ELR (cell line): ENCODE data around the gene LRRC27.
"Not testable (repeated sequence)": the region's sequence is repeated elsewhere in the genome, so short reads cannot be mapped to it uniquely, and the experiment has no call there.

Experiments
- DNase-seq: peaks from one replicate; pipeline ENCODE4 v3.0.0-alpha.2; 2015; ENCODE audit warnings: low read depth

LRRC27 gene

DNA sequence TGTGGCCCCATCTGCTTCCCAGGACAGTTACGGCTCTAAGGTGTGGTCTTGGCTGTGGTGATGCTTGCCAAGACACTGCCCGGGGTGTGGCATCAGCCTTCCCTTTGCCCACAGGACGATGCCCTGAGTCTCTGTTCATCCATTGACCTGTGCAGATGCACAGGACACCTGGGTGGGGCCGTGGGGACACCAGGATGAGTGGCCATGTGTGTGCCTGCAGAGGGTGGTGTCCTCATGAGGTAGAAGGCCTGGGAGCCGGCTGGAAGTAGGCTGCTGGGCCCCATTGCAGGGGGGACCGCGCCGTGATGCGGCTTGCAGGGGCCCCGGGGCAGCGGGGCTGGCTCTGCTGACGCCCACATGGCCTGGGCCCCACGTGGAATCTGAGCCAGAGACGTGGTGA lies 42.6 kb downstream of the LRRC27 start:
- no peak for DNase-seq

- no peak for DNase-seq
These were observed 43.3 kb downstream of the LRRC27 start for GRCh38 chr10:132375116-132375794.

- DNase-seq, result no peak
These were observed 43.9 kb downstream of the LRRC27 start for GRCh38 chr10:132375795-132376297.

GRCh38 chr10:132376394-132376851 lies 44.4 kb downstream of the LRRC27 start:
- DNase-seq, result no peak

- no peak for DNase-seq
These were observed 45.3 kb downstream of the LRRC27 start for GRCh38 chr10:132377326-132377725.

GRCh38 chr10:132379026-132379425 lies 47.0 kb downstream of the LRRC27 start:
- not testable (repeated sequence) for DNase-seq

DNA sequence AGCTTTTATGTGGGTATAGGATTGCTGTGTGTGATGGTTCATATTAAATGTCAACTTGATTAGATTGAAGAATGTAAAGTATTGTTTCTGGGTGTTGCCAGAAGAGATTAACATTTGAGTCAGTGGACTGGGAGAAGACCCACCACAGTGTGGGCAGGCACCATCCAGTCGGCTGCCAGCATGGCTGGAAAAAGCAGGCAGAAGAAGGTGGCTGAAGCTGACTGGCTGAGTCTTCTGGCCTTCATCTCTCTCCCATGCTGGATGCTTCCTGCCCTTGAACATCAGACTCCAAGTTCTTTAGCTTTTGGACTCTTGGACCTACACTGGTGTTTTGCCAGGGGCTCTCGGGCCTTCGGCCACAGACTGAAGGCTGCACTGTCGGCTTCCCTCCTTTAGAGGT lies 49.0 kb downstream of the LRRC27 start:
- not testable (repeated sequence) for DNase-seq

- DNase-seq, result no peak
These were observed 49.7 kb downstream of the LRRC27 start for GRCh38 chr10:132381741-132382140.

- DNase-seq, result peak; percentile 43
These were observed 50.4 kb downstream of the LRRC27 start for GRCh38 chr10:132382231-132382922.

GRCh38 chr10:132383101-132383500 lies 51.1 kb downstream of the LRRC27 start:
- no peak for DNase-seq

DNA sequence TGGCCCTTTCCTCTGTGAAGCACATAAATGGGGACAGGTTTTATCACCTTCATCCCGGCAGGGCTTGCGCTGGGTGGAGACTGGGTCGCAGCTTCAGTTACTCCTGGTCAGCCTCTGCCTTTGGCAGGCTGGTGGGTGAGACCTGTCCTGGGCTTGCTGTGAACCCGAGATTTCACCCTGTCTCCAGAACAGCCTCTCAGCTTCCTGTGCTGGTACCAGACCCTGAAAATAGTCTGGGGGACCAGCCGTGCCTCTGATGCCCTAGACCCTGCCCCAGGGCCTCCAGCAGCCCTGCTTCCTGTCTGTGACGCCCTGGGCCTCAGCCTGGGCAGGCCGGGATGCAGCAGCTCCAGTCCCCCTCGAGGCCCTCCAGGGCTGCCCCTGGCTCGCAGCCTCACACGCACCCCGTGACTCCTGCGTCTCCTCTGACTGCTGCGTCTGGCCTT lies 51.8 kb downstream of the LRRC27 start:
- no peak for DNase-seq

GRCh38 chr10:132384618-132385388 lies 52.8 kb downstream of the LRRC27 start:
- DNase-seq, result no peak

GRCh38 chr10:132385389-132385667 lies 53.3 kb downstream of the LRRC27 start:
- DNase-seq, result no peak

DNA sequence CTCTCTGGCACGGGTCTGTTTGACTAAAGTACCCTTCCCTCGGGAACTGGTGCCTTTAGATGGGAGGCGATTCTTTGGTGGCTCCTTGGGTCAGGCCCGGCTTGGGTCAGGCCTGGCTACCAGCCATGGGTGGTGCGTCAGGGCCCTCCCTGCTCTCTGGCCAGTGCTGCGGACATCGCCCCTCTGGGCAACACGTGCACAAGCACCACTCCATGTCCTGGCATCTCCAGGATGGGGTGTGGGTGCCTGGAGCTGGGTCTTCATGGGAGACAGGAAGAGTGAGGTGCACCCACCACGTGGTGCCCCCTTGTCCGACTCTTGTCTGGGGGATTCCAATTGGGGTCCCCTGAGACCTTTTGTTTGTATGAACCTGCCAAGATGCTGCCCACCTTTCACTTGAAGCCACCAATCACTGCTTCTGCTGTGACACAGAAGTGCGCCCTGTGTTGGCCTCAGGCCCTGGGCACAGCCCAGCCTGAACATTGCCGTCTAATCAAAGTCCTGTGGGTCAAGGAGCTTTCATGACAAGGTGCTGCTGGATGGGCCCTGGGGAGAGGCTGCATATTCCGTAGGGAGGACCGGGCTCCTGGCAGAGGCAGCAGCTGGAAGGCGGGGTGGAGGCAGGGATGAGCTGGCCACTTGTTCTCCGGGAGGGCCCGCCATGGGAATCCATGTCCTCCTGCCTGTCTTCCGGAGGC lies 53.9 kb downstream of the LRRC27 start:
- DNase-seq, result no peak

GRCh38 chr10:132386419-132386831 lies 54.4 kb downstream of the LRRC27 start:
- no peak for DNase-seq

- not testable (repeated sequence) for DNase-seq
These were observed 54.9 kb downstream of the LRRC27 start for GRCh38 chr10:132386896-132387295.

GRCh38 chr10:132387764-132388210 lies 55.8 kb downstream of the LRRC27 start:
- DNase-seq, result peak; percentile 52

DNA sequence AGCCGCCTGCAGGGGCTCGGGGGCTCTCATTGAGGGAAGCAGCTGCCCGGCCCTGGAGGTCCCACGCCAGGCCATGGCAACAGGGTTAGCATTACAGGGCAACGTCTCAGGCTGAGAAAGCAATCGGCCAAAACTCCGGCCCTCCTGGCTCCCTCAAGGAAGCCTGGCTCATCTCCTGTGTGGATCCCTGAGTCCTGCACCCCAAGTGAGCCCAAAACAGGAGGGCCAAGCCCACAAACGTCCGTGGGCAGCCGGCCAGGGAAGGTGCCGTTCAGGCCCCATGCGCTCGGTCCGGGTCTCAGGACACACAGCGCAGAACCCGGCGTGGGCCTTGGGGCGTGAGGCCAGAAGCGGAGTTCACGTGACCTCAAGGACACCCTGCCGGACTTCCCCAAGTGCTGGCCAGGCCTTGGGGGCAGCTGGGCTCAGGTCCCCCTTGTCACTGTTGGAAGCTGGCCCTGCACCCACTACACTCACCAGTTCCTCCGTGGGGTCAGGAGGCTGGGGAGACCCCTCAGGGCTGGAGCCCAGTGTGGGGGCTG lies 57.0 kb downstream of the LRRC27 start:
- DNase-seq, result peak; percentile 24

- no peak for DNase-seq
These were observed 57.6 kb downstream of the LRRC27 start for GRCh38 chr10:132389433-132390169.

DNA sequence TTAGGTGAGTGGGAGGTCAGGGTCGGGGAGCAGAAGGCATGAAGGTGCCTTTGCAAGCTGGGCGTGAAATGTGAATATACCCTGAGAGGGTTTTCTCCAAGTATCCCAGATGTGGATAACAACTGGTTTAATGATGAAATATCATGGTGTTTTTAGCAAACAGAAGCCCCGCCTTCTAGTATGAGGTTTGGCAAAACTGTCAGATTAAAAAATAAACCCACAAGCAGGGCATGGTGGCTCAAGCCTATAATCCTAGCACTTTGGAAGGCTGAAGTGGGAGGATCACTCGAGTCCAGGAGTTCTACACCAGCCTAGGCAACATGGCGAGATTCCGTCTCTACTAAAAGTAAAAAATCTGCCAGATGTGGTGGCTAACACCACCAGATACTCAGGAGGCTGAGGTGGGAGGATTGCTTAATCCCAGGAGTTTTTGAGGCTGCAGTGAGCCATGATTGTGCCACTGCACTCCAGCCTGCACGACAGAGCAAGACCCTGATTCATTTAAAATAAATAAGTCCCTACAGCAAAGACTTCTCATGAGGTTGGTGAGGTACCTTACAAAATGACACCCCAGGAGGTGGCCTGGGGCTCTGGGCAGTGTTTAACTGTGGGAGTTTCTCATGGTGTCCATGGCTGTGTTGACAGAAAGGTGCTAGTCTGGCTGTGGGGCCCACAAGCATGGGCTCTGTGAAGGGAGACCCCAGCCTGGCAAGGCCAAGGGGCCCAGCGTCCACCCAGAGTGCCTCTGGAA lies 58.4 kb downstream of the LRRC27 start:
- DNase-seq, result no peak
